DMS153 treated with DMSO at 0.1 percent for 48 hours (cell line): ENCODE data around the gene PAPSS1.

ENCODE experiments used
- DNase-seq: peaks from one replicate; lab custom pipeline; 2025; ENCODE audit not compliant: unreplicated experiment; lab: John Stamatoyannopoulos, UW

PAPSS1 gene

DNA sequence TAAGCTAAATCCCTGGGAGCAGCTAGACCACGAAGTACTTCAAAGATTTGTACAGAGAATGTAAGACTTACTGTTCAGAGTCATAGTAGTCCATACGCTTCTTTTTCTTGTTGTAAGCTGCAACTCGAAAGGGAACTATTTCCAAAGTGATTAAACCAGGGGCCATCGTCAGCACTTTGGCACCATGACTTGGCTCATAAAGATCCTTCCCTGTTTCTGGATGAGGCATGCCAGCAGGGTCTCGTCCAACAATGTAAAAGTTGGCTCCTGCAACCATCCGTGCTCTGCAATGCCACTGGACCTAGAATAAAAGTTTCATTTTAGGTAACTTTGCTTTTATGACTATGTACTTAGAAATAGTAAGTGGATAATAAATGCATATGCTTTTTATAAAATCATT lies 88.5 kb downstream of the PAPSS1 start:
- no peak for DNase-seq

DNA sequence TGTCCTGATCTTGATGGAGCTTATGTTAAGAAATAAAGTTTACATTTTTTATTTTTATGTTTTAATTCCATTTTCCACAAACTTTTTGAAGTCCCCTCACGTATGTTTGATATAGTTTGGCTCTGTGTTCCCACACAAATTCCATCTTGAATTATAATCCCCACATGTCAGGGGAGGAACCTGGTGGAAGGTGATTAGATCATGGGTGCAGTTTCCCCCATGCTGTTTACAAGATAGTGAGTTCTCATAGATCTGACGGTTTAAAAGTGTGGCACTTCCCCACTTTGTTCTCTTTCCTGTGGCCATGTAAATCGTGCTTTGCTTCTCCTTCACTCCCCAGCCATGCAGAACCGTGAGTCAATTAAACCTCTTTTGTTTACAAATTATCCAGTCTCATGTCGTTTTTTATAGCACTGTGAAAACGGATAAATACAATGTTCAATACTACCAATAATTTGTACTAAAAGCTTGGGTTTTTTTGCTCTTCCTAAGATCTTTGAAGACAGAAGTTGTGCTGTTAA lies 89.8 kb downstream of the PAPSS1 start:
- DNase-seq: no peak

DNA sequence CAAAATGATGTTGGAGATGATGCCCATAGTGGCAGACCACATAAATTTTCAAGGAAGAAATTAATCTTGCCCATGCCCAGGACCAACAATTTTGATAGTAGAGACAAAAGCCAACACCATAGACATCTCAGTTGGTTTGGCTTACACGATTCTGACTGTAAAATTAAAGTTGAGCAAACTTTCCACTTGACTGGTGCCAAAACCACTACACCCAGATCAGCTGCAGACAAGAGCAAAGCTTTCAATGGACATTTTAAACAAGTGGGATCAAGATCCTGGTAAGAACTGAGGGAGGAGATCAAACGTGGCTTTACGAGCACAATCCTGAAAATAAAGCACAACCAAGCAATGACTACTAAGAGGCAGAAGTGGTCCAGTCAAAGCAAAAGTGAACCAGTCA lies 90.7 kb downstream of the PAPSS1 start:
- no peak for DNase-seq

DNA sequence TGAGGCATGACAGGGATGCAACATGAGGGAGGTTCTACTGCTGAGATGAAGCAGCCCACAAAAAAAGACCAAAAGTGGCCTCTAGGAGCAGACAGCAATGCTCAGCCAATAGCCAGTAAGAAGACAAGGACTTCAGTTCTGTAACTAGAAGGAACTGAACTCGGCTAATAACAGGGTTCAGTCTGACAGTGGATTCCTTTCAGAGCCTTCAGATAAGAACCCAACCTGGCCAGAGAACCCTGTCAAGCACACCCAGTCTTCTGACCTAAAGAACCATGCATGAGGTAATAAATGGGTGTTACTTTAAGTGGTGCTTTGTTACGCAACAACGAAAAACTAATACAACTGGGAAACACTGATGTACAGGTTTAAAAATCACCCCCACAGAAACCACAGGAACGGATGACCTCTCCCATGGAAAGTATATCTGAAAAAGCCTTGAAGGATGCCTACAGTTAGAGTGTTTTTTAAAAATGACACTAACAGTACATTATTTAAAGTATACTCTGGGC lies 94.6 kb downstream of the PAPSS1 start:
- no peak for DNase-seq

DNA sequence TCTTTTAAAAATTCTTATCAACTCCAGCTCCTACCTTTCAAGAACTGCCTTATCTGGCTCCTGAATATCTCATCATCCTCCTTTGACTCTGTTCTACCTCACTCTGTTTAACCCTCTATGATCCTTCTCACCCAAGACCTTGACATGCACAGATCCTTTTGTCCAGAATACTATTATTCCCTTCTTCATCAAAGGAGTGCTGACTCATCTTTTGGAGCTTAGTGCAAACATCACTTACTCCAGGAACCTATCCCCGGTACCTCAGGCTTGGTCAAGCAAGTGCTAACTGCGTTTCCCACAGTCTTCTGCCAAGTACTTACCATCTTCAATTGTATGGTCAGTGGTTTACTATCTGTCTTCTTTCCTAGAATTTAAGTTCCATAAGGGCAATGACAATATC lies 96.0 kb downstream of the PAPSS1 start:
- no peak for DNase-seq

DNA sequence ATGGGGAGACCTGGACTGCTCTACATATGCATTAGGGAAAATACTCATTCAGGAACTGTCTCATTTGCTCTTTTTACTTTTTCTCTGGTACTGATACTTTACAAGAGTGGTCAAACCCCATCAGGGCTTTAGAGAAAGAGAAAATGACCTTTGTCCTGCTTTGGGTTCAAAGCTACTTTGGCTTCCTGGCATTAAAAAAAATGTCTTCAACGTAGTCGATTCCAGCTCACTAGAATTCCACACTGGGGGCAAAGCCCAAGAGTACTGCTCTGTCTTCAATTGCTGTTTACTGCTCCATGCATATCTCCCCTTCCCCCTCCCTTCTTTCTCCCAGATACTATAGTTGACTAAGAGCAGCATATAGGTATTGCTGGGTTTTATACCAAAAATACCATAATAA lies 98.0 kb downstream of the PAPSS1 start:
- no peak for DNase-seq

DNA sequence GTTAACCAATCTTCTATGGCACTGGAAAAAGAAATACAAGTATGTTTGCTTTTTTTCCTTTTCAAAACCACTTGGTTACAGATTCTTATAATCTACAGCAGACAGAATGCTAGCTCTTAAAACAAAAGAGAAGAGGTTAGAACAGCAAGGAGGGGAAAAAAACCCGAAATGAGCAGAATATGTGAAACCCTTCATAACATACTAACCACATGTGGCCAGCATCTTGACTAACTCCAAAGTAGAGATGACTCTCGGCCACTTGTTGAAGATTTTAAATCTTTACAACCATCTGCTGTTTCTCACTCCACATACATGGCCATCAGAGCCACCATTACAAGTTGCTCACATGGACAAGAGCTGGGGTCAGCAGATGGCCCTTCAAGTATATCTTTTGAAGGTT lies 100.3 kb downstream of the PAPSS1 start:
- DNase-seq: no peak

DNA sequence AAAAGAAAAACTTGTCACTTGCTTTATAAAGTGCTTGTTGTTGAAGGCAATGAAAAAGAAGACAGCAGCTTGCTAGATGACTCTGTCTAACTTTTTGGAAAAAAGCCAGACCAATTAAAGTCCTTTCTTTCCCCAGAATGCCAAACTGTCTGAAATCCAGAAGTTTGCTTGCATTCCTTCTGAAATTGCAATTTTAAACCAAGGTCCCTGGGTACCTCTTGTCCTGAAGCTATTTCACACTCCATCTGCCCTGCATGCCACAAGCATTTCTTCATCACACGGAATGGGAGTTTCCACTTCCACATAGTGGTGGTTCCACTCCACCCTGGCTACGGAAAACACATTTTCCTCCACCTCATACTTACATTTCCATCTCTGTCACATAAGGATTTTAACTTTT lies 101.0 kb downstream of the PAPSS1 start:
- DNase-seq: no peak

DNA sequence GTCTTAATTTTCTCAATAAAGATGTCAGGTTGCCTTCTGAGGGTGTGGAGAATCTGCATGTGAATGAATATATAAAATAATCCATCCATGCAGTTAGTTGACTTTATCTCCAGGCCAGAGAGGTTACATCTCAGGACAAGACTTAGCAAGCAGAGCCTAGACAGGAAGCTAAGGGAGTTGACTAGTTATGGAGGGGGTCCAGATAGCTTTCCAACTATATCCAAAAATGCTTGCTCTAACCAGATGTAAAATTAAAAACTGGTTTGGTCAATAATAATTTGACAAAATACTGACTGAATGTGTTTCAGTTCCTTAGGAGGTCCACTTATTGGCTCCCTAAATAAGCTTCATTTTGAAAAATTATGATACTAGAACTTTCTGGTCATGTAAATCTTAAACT lies 101.4 kb downstream of the PAPSS1 start:
- DNase-seq: no peak

DNA sequence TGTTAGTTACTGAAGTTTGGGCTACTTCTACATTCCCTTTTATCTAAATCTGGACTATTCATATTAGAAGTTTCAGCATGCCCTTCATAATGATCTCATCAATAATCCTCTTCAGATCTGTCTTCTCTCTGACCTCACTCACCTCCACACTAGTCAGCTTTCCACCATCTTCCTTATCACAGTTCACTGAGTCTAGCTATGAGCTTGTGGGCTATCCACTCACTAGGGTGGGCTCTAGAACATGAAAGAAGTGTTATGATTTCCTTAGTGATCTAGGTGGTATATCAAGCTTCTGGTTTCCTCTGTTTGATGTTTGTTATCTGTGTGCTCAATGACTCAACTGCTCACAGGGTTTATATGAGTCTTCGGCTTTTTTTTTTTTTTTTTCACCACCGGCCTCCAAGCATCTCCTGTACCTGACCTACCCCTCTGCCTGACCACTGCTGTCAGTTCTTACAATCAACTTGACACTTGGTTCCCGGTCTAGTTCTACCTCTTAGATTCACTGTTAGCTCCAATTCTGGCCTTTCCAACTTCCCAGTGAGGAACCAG lies 103.1 kb downstream of the PAPSS1 start:
- no peak for DNase-seq

DNA sequence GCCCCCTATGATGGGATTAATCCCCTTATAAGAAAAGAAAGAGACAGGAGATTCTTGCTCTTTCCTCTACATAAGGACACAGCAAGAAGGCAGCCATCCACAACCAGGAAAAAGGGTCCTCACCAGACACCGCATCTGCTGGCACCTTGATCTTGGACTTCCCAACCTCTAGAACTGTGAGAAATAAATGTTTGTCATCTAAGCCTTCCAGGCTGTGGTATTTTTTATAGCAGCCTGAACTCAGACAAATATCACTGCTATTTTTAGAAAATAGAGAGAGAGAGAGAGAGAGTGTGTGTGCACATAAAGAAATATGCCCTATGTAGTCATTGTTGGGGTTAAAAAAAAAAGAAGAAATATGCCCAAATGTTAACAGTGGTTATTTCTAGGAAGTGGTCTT lies 104.2 kb downstream of the PAPSS1 start:
- no peak for DNase-seq

DNA sequence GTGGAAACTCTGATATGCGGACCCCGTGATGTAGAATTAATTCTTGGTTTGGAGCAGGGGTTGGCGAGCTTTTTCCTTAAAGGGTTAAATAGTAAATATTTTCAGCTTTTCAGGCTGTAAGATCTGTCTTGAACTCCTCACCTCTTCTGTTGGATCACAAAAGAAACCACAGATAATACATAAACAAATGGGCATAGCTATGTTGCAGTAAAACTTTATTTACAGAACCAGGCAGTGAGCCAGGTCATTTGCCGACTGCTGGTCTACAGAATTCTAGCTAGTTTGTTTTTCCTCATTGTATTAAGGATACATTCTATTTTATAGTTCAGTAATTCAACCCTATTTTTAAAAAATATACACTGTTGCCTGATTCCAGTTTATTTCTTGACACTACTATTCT lies 116.6 kb downstream of the PAPSS1 start:
- no peak for DNase-seq

DNA sequence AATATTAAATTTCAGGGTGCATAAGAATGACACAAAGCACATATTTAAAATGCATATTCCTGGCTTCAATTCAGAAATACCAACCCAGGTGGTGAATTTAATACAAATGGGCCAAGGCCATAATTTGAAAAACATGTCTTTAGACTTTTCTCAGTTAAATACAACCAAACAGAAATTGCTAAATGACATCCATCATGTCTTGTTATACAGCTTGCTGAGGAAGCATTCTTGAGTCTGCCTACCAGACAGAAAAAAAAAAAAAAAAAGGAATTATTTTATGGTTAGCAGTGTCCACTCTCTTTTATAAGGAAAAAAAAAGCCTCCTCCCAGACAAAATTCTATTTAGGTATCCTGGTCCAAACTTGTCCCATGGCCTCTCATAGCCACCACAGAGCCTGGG lies 119.1 kb downstream of the PAPSS1 start:
- no peak for DNase-seq

DNA sequence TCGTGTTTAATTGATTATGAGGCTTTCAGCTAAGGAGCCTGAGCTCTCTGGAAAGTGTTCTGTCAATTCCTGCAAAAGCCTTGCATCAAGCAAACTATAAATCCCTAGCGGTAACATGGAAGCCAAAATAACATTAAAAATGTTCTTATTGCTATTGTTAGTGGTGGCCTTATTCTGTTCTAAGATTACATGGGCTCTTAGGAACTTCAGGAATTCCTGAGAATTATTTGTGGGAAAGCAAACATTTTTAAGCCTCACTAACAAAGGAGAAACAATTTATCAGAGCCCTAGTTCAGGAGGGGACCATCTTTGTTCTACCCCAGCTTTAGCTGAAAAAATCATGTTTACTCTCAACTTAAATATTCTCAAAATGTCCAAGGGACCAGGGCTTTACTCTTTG lies 119.6 kb downstream of the PAPSS1 start:
- DNase-seq: no peak

DNA sequence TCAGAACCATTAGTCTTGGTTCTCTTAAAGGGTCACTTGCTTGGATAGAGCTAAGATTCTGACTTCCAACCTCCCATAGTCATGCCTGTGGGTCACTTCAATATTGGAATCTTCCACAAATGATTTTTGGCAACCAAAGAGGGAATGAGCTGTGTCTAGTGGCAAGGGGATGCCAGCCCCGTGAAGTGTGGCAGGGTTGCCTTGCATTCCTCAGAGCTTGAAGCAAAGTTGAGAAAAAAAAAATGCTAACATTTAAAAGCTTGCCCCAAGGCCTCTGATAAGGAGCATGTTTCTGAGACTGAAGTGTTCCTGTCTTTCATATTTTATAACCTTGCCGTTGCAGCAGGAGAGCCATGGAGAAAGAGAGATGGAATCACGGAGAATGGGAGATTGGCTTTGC lies 120.2 kb downstream of the PAPSS1 start:
- DNase-seq: no peak

DNA sequence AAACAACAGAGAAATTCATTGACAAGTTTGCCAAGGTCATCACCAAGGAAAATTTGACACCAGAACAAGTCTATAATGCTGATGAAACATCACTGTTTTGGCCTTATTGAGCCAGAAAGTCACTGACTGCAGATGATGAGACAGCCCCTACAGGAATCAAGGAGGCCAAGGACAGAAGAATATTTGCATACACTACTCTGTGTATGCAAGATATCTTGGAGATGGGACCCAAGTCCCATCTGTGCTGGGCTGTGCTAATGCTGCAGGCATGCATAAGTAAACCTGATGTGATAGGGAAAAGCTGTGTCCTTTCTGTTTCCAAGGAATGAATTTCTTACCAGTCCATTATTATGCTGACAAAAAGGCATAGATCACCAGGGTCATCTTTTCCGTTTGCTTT lies 126.8 kb downstream of the PAPSS1 start:
- no peak for DNase-seq

DNA sequence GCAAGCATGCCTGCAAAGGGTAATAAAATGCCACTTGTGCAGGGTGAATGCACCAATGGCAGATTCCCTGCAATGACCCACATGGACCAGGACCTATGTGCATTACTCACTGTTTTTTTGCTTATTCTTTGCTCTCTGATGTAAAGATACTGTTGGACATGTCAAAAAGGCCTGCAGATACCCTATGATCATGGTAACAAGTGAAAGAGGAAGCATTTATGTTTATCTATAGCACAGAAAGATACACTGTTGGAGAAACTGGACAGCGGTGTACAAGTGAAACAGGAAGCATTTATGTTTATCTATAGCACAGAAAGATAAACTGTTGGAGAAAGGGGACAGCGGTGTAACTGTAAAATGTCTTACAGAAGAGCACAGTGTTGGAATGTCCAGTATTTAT lies 127.5 kb downstream of the PAPSS1 start:
- DNase-seq: no peak

DNA sequence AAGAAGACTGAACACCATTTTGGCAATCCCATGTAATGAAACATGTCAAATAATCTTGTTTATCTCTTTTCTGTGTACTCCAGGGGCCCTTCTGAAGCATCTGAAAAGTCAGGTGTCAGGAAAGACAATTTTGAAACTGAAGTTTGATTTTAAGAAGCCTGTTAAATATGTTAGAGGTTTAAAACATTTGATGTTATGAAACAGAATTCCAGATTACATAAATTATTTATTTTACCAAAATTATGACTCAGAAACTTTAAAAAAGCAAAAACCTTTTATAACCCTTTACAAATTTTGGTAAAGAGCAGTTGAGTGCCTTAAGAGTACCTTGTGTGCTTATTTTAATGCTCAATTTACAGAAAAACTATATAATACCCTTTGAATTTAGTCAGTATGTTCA lies 130.8 kb downstream of the PAPSS1 start:
- DNase-seq: no peak

DNA sequence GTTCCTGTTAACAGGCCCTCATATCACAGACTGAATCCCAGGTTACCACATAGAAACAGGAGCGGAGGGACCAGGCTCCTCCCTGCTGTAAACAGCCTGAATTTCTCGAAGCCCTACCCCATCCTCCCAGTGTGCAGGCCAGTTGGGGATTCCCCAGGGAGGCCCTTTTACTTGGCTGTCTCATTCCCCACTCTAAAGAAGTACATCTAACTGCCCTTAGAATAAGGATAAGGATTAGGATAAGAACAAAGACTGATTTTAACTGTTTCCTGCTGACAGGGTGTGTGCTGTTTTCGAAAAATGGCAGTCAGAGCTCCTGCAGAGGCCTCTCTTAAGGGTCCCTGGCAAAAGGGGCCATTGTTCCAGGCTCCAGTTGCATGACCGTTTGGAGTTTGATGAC lies 133.7 kb downstream of the PAPSS1 start:
- DNase-seq: no peak

DNA sequence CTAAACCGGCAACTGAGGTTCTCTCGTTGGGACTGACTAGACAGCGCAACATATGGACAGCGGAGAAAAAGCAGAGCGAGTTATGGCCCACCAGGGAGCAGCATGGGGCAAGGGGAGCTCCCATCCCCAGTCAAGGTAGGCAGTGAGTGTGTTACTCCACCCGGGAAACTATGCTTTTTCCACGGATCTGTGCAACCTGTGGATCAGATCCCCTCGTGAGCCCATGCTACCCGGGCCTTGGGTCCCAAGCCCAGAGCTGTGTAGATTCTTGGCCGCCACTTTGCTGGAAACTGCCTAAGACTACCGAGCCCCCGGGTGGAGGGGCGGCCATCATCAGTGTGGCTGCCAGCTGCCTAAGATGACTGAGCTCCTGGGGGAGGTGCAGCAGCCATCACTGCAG lies 140.9 kb downstream of the PAPSS1 start:
- no peak for DNase-seq

DNA sequence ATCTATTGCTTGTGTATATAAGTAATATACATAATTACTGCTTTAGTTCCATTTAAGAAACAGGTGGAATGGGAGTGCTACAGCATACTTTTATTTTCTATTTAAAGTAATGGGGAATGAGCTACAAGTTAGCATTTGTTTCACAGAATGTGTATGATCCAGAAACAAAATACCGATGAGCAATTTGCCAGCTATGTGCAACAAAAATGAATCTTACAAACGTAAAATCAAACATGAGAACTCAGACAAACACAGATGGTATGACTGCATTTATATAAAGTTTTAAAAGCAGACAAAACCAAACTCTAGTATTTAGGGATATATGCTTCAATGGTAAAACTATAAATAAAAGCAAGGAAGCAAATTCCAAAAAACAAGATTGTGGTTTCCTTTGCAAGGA lies 141.7 kb downstream of the PAPSS1 start:
- DNase-seq: no peak

DNA sequence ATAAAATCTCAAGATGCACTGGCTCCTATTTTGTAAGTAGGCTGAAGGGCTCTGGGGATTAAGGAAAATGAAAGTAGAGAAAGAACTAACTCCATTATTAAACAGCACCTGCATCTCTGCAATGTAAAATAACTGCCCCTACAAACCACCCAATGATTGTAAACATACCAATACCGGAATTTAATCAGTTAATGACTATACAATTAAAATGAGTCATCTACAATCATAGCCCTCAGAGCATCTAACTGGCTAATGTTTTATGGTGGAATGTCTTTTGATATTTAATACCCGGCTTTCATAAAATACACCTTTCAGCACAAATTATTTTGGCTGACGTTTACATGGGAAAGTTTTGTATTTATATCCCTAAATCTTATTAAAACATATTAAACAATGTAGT lies 142.3 kb downstream of the PAPSS1 start:
- DNase-seq: no peak

DNA sequence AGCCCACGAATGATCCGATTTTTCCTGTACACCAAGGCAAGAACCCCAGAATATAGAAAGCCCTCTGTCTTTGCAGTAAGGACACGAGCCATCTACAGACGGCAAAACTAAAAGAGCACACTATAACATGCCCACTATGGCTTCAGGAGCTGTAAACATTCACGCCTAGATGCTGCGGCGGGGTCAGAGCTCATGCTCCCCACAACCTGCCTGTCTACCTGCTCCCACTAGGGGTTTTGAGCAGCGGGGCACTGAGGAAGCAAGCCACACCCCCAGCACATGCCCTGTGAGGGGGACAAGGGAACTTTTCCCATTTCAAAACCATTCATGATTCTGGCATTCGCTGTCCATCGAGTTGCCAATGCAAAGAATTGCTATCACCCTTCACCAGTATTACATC lies 144.8 kb downstream of the PAPSS1 start:
- DNase-seq: no peak

DNA sequence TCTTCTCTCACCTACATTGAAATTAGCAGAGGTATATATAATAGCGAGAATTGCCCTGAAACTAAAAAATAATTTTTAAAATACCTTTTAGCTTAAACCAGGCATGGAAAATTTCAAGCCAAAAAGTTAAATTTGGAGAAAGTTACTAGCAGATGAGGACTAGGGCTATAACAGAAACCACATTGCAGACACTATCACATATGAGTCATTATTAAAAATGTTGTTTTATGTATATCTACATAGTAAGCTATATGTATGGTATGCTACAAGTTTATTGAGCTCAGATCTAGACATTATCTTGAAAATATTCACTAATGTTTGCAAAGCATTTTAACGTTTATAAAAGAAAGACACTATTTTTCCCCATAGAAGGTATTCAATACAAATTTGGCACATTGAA lies 147.8 kb downstream of the PAPSS1 start:
- DNase-seq: no peak
